Astrocyte of the spinal cord (primary cell): ENCODE results near the gene HEXA.

Source experiments
- DNase-seq: peaks from one replicate; pipeline ENCODE4 v3.0.0; 2011; ENCODE audit warnings: low read depth, low spot score
- H3K4me3 ChIP-seq: 2 replicates; pipeline ENCODE4 v1.5.1; 2011; ENCODE audit warnings: low read depth, mild to moderate bottlenecking, low read length, moderate library complexity
- CTCF ChIP-seq: IDR thresholded peaks from 2 replicates; pipeline ENCODE4 v1.5.1; 2012; ENCODE audit warnings: low read depth, mild to moderate bottlenecking, low read length, inconsistent platforms
- in situ Hi-C: cut with HindIII; loops from 2 replicates; pipeline ENCODE4 v1.10.0; 2017; ENCODE audit warnings: low sequenced_read_pairs

HEXA gene

GRCh38 chr15:72304596-72304995, 71.2 kb downstream of the HEXA start:
- no peak for TF ChIP-seq CTCF
- no peak for DNase-seq
- in situ Hi-C loops = no loop called here
- H3K4me3 ChIP-seq = no peak overlapping the region

- in situ Hi-C loops = no loop called here
Observed at GRCh38 chr15:72302955-72303354, 72.9 kb downstream of the HEXA start.

More at GRCh38 chr15:72302955-72303354, 72.9 kb downstream of the HEXA start:
- no peak for TF ChIP-seq CTCF
- no peak overlapping the region for H3K4me3 ChIP-seq
- DNase-seq = no peak
